ENCODE data around the gene EXOG. TPM values are rescaled to one million over a fixed set of nuclear protein-coding genes. Genes with fewer than 3 reads are reported as not detected.

The EXOG gene
- total RNA-seq, 1 experiment from 2014 or later: 13.7 TPM

DNA sequence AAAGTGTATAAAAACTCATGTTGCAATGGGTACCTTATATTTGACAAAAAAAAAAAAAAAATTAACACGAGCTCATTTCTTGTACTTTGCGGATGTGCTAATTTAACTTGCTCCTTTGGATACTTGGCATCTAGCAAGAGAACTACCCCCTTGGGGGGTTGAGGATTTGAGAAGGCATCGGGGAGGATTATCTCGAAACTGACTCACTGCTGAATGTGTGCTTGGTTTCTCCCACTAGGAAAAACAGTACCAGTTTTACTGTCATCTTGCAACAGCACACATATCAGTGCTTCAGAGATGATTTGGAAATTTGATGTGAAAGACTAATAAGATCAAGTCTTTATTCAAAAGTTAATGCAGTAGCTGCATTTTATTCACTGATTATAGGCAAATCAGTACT, 891 bp downstream of the EXOG start:
- DNase-seq (ENCODE audit: low spot score) (no peak), ATAC-seq (no peak)
- H3K27ac Mint-ChIP-seq: peak overlapping the region; percentile 60; the same call in 1 of the 2 replicates
- peak overlapping the region; percentile 93 for H3K4me3 Mint-ChIP-seq
- ChIA-PET CTCF (interaction anchor here (0.6 to 3.3 kb wide), 17 partner anchors 12 to 491 kb away, joined by 3 to 35 read pairs (median 5); partner anchors contain the start of gene XYLB), POLR2A (interaction anchor here (0.6 to 0.8 kb wide), 2 partner anchors 12 to 360 kb away, joined by 3 to 4 read pairs; partner anchors contain the start of gene ACAA1)
- peaks cover 16% of the 10 kb centered on the region; the same call in 1 of the 2 replicates for H3K36me3 Mint-ChIP-seq
- TF ChIP-seq STAT6 (CRISPR knock-in tag; conservative IDR thresholded peaks at IDR 0.05; ENCODE audit: low read depth) (no peak), ETV6 (CRISPR knock-in tag; IDR thresholded peaks at IDR 0.05) (no peak), ATF2 (CRISPR knock-in tag; IDR thresholded peaks at IDR 0.05; ENCODE audit: borderline replicate concordance, low read depth) (no peak), SMAD3 (CRISPR knock-in tag; IDR thresholded peaks at IDR 0.05; ENCODE audit: borderline replicate concordance) (no peak), EMX1 (CRISPR knock-in tag; IDR thresholded peaks at IDR 0.05) (no peak), HMGA2 (CRISPR knock-in tag; IDR thresholded peaks at IDR 0.05) (no peak), JAZF1 (CRISPR knock-in tag; IDR thresholded peaks at IDR 0.05) (no peak), NR1H2 (CRISPR knock-in tag; IDR thresholded peaks at IDR 0.05) (no peak), IRF2 (CRISPR knock-in tag; IDR thresholded peaks at IDR 0.05; ENCODE audit: borderline replicate concordance, low read depth) (no peak), FOXJ3 (CRISPR knock-in tag; IDR thresholded peaks at IDR 0.05; ENCODE audit: borderline replicate concordance) (no peak), FOXK1 (CRISPR knock-in tag; IDR thresholded peaks at IDR 0.05) (no peak), GABPB1 (CRISPR knock-in tag; IDR thresholded peaks at IDR 0.05) (no peak), CBFB (CRISPR knock-in tag; IDR thresholded peaks at IDR 0.05; ENCODE audit: low read depth) (no peak)
- TF ChIP-seq, protein P1, sequence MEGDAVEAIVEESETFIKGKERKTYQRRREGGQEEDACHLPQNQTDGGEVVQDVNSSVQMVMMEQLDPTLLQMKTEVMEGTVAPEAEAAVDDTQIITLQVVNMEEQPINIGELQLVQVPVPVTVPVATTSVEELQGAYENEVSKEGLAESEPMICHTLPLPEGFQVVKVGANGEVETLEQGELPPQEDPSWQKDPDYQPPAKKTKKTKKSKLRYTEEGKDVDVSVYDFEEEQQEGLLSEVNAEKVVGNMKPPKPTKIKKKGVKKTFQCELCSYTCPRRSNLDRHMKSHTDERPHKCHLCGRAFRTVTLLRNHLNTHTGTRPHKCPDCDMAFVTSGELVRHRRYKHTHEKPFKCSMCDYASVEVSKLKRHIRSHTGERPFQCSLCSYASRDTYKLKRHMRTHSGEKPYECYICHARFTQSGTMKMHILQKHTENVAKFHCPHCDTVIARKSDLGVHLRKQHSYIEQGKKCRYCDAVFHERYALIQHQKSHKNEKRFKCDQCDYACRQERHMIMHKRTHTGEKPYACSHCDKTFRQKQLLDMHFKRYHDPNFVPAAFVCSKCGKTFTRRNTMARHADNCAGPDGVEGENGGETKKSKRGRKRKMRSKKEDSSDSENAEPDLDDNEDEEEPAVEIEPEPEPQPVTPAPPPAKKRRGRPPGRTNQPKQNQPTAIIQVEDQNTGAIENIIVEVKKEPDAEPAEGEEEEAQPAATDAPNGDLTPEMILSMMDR (IDR thresholded peaks at IDR 0.05): no peak
- TF ChIP-seq, protein P2, sequence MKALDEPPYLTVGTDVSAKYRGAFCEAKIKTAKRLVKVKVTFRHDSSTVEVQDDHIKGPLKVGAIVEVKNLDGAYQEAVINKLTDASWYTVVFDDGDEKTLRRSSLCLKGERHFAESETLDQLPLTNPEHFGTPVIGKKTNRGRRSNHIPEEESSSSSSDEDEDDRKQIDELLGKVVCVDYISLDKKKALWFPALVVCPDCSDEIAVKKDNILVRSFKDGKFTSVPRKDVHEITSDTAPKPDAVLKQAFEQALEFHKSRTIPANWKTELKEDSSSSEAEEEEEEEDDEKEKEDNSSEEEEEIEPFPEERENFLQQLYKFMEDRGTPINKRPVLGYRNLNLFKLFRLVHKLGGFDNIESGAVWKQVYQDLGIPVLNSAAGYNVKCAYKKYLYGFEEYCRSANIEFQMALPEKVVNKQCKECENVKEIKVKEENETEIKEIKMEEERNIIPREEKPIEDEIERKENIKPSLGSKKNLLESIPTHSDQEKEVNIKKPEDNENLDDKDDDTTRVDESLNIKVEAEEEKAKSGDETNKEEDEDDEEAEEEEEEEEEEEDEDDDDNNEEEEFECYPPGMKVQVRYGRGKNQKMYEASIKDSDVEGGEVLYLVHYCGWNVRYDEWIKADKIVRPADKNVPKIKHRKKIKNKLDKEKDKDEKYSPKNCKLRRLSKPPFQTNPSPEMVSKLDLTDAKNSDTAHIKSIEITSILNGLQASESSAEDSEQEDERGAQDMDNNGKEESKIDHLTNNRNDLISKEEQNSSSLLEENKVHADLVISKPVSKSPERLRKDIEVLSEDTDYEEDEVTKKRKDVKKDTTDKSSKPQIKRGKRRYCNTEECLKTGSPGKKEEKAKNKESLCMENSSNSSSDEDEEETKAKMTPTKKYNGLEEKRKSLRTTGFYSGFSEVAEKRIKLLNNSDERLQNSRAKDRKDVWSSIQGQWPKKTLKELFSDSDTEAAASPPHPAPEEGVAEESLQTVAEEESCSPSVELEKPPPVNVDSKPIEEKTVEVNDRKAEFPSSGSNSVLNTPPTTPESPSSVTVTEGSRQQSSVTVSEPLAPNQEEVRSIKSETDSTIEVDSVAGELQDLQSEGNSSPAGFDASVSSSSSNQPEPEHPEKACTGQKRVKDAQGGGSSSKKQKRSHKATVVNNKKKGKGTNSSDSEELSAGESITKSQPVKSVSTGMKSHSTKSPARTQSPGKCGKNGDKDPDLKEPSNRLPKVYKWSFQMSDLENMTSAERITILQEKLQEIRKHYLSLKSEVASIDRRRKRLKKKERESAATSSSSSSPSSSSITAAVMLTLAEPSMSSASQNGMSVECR (CRISPR knock-in tag; IDR thresholded peaks at IDR 0.05; ENCODE audit: borderline replicate concordance): no peak
- H3K9me3 Mint-ChIP-seq: no peaks in the 10 kb centered on the region
- no peaks in the 10 kb centered on the region for H3K27me3 Mint-ChIP-seq (ENCODE audit: low read depth)
- H3K4me1 Mint-ChIP-seq: peaks cover 5% of the 10 kb centered on the region

All from WTC11 (cell line).